ENCODE measurements around the gene COG2. TPM values are rescaled to one million over a fixed set of nuclear protein-coding genes. Genes with fewer than 3 reads are reported as not detected.

COG2 gene
- total and polyA plus RNA-seq, 2 of the 8 experiments (the other 6 are each of a cell fraction or from before 2014, with no cell fraction given), result 10.3 to 36.7 TPM

DNA sequence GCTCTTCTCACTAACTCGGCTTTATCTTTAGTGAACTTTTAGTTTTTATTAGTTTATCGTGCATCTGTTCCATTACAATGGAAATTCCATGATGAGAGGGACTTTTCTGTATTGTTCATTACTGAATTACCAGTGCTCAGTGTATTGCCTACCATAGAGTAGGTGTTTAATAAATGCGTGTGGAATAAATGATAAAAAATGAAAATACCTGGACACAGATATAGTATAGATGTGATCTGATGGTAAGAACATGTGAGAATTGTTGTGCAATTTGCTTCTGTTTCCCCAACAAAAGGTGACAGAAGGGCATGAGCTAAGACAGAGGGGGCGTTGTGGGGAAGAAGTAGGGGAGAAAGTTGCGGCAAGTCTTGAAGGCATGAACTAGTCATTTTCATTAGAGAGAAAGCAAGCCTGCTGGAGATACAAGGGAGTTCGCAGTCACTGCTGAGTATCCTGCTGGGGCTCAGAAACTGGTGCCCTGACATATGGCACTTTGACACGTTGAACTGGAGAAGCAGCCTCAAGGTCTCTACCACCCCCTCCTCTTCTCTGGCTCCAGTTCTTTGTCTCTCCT lies 5.6 kb upstream of the COG2 start:
- 91% methylated on average over 7 of the region's 7 CpGs; no CpG with 5 or more reads in 1 of the 2 experiments for whole genome bisulfite sequencing, 2 experiments (ENCODE audit: extremely low coverage in 1 of 2, insufficient coverage in 1 of 2, insufficient read length in 1 of 2, insufficient replicate concordance in 2 of 2, low coverage in 1 of 2, low lambda C conversion rate in 2 of 2, missing lambda C conversion rate in 1 of 2)
- FAIRE-seq, result no peak
- ChIA-PET CTCF (ENCODE audit: partially characterized antibody) (no interaction called here), POLR2A (ENCODE audit: partially characterized antibody) (no interaction called here)
- Histone ChIP-seq H3K18ac (ENCODE audit: extremely low read depth, low read length) (no peak overlapping the region), H4K5ac (ENCODE audit: insufficient read length, low read depth, low read length) (no peak overlapping the region), H3K4me2 (ENCODE audit: insufficient read depth in 1 of 2, low read depth in 2 of 2, low read length in 2 of 2) (no peak overlapping the region), H3K23ac (ENCODE audit: insufficient read length) (no peak overlapping the region), H2BK15ac (ENCODE audit: low read length) (no peak overlapping the region), H2BK12ac (ENCODE audit: low read depth, low read length) (no peak overlapping the region), H4K20me1 (replicated peaks in 1 of 2; ENCODE audit: control insufficient read depth in 1 of 2, insufficient read depth in 2 of 2, low read length in 2 of 2) (no peaks in the 10 kb centered on the region), H3K9ac (replicated peaks in 1 of 4; ENCODE audit: extremely low read depth in 1 of 4, low read depth in 3 of 4, low read length in 3 of 4) (no peak overlapping the region), H2BK120ac (replicated peaks; ENCODE audit: low read depth, low read length) (no peak overlapping the region), H3K56ac (replicated peaks; ENCODE audit: insufficient read length, low read depth, low read length) (no peak overlapping the region), H2AFZ (ENCODE audit: low read length) (no peak overlapping the region), H3K79me2 (ENCODE audit: control insufficient read depth in 1 of 2, insufficient read depth in 2 of 2, low read length in 2 of 2) (no peaks in the 10 kb centered on the region), H3K4me3 (ENCODE audit: extremely low read depth in 1 of 4, insufficient read depth in 2 of 4, low read depth in 3 of 4, low read length in 4 of 4) (no peak overlapping the region), H3K79me1 (ENCODE audit: low read depth, low read length) (no peaks in the 10 kb centered on the region), H3K9me3 (ENCODE audit: insufficient read depth in 2 of 2, low read depth in 1 of 2, low read length in 1 of 2) (no peaks in the 10 kb centered on the region), H3K4ac (replicated peaks; ENCODE audit: insufficient read length, low read depth, low read length) (no peak overlapping the region), H3K14ac (ENCODE audit: insufficient read length) (no peak overlapping the region), H3K27ac (ENCODE audit: low read depth, low read length) (no peak overlapping the region), H4K8ac (ENCODE audit: extremely low read depth, insufficient read depth, low read length) (no peak overlapping the region), H3K36me3 (ENCODE audit: control insufficient read depth in 2 of 4, insufficient read depth in 4 of 4, low read length in 3 of 4) (no peaks in the 10 kb centered on the region), H2BK20ac (ENCODE audit: low read length) (no peak overlapping the region), H2BK5ac (ENCODE audit: low read depth, low read length) (no peak overlapping the region), H3K23me2 (ENCODE audit: low read depth, low read length) (peaks cover 1% of the 10 kb centered on the region; the same call in 1 of the 2 replicates), H3K4me1 (replicated peaks in 1 of 4; ENCODE audit: control insufficient read depth in 3 of 4, insufficient read depth in 4 of 4, low read length in 3 of 4) (0 out of 7 replicates have a peak, but pooled peaks cover 0 to 2% (median 0%) of the 10 kb centered on the region in 4 experiments), H4K91ac (replicated peaks; ENCODE audit: insufficient read length, low read length) (no peak overlapping the region), H2AK5ac (ENCODE audit: low read depth, low read length) (no peak overlapping the region), H3K27me3 (replicated peaks in 1 of 4; ENCODE audit: control insufficient read depth in 3 of 4, extremely low read depth in 1 of 4, insufficient read depth in 3 of 4, low read length in 3 of 4) (no peaks in the 10 kb centered on the region; a peak in 1 of 7 replicates)
- TF ChIP-seq MAFK (IDR thresholded peaks at IDR 0.05; ENCODE audit: low read depth, low read length) (no peak), ZNF274 (IDR thresholded peaks at IDR 0.05; ENCODE audit: borderline replicate concordance, extremely low read depth, low read length) (no peak), SP4 (IDR thresholded peaks at IDR 0.05; ENCODE audit: low read length) (no peak), BRCA1 (IDR thresholded peaks at IDR 0.05; ENCODE audit: low read depth, low read length) (no peak), TAF7 (optimal IDR thresholded peaks at IDR 0.05; ENCODE audit: borderline replicate concordance, low read depth, low read length) (no peak)
- DNase-seq (ENCODE audit: low read depth in 1 of 2, low spot score in 2 of 2), result no peak

Data from H1 (cell line).